Measurements from ENCODE around the gene UBQLN1.

DNA sequence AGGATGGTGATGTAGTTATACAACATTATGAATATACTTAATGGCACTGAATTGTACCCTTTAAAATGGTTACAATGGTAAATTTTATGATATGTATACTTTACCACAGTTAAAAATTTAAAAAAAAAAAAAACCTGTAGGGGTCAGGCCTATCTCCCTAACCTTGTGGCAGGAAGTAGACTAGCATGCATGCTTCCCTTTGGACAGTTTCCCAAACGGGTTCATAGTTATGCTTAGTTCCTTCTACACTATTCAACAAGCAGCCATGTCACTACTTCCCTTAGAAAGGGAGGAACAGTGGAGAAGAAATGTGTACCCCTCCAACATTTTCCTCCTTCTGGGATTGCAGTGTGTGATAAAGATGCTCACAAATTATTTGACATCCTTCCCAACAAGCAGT lies 52.3 kb downstream of the UBQLN1 start:
- TF ChIP-seq POLR2AphosphoS5 (IDR thresholded peaks at IDR 0.05; ENCODE audit: low read depth, low read length) (no peak), POLR2A (IDR thresholded peaks at IDR 0.05; ENCODE audit: low read depth, low read length) (no peak)
